GM13977 (cell line): ENCODE measurements around the gene GOLGA6L2.
"Not testable (repeated sequence)": the region's sequence is repeated elsewhere in the genome, so short reads cannot be mapped to it uniquely, and the experiment has no call there.

Experiments
- DNase-seq: peaks from one replicate; pipeline ENCODE4 v3.0.0; 2012; ENCODE audit warnings: low spot score
- in situ Hi-C: fragments of 300-500 bp; cut with MboI; formaldehyde crosslinking; loops from one replicate; pipeline ENCODE4 v1.12.0; 2022; ENCODE audit warnings: low sequenced_read_pairs, low pct_unique_long_range_greater_than_20kb, mixed read lengths, inconsistent platforms; ENCODE audit not compliant: unreplicated experiment
- TF ChIP-seq, protein P1 (sequence below): IDR thresholded peaks from 2 replicates; pipeline ENCODE4 v1.5.1; 2012; ENCODE audit warnings: mild to moderate bottlenecking, control low read depth; ENCODE audit not compliant: insufficient read depth; ENCODE audit errors: extremely low read depth, missing control alignments

Gene GOLGA6L2

DNA sequence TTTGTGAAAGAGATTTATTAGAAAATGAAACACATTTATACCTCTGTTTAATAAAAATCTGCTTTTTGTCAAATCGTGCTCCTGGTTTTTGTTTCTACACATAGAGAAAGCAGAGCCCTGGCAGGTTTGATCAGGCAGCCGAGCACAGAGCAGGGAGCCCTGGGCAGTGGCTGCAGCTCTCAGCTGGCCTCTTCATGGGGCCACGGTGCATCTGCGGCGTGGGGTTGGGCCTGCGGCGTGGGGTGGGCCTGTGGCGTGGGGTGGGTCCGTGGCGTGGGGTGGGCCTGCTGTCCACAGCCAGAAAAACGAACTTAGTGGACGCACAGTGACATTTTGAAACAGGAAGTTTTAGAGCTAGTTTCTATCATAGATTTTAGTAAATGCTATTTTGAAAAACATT is 10.6 kb downstream of the GOLGA6L2 start:
- no peak for DNase-seq
- in situ Hi-C loops, result no loop called here
- TF ChIP-seq, protein P1, sequence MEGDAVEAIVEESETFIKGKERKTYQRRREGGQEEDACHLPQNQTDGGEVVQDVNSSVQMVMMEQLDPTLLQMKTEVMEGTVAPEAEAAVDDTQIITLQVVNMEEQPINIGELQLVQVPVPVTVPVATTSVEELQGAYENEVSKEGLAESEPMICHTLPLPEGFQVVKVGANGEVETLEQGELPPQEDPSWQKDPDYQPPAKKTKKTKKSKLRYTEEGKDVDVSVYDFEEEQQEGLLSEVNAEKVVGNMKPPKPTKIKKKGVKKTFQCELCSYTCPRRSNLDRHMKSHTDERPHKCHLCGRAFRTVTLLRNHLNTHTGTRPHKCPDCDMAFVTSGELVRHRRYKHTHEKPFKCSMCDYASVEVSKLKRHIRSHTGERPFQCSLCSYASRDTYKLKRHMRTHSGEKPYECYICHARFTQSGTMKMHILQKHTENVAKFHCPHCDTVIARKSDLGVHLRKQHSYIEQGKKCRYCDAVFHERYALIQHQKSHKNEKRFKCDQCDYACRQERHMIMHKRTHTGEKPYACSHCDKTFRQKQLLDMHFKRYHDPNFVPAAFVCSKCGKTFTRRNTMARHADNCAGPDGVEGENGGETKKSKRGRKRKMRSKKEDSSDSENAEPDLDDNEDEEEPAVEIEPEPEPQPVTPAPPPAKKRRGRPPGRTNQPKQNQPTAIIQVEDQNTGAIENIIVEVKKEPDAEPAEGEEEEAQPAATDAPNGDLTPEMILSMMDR, result no peak

DNA sequence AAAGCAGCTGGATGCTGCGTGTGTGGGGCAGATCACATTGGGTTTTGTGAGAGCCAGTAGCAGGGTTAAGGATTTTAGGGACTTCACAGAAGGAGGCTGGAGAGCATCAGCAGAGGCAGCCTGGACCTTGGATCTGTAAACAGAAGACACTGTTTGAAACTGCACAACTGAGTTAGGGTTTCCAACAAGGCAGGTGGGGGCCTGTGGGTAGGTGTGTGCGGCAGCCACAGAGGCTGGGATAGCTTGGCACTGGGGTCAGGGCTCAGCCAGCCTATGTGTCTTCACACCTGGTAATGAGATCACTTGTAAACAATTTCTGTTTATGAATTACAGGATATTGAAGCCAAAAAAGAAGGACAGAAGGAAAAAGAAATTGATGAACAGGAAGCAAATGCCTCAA is 12.3 kb downstream of the GOLGA6L2 start:
- in situ Hi-C loops, DNase-seq: not testable (repeated sequence)

DNA sequence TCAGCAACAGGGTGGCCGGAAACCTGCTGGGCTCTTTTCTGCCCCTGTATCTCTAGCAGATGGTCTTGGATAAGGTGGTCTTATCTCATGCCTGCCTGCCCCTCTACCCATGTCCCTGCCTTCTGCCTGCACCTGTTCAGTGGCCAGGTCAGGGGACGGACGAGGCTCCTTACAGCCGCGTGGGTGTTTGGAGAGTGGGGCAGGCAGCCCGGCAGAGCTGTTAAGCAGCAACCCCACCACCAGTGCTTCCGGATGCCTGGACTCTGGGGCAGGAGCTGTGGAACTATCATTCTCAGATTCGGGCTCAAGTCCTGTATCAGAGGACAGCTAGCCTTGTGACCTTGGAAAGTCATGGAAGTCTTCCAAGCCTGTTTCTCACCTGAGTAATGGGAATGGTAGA is 21.7 kb downstream of the GOLGA6L2 start:
- not testable (repeated sequence) for DNase-seq

DNA sequence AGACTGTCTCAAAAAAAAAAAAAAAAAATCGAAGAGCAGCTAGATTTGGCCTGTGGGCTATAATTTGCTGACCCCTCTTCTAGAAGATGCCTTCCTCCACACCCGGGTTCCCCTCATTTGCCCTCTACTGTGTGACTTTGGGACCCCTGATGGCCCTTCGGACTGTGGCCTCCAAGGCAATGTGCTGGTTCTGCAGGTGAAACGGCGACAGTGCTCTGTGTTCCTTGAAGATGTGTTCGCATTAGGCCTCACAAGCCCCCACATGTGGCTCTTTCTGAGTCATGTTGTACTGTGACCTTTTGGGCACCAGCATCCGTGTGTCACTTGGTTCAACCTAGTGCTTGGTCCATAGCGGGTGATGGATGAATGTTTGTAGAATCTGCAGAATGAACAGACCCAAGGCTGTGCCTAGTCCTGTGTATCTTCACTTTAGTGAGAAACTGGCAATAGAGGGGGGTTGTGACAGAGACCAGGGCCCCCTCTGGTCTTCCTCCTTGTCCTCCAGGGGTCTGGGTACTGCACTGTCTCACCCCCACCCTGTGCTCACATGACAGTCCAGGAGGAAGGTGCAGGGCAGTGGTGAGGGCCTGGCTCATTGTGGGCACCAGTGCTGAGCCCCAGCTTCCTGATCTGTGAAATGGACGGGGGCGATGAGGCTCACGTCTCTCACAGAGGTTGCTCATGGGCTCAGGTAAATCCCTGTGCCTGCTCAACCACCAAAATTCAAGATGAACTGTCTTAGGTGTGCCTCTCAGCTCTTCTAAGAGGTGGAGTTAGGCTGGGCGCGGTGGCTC is 22.7 kb downstream of the GOLGA6L2 start:
- TF ChIP-seq, protein P1, result no peak
- DNase-seq, result no peak
- in situ Hi-C loops, result no loop called here

More for the DNA sequence above, 21.7 kb downstream of the GOLGA6L2 start:
- in situ Hi-C loops, result not testable (repeated sequence)

DNA sequence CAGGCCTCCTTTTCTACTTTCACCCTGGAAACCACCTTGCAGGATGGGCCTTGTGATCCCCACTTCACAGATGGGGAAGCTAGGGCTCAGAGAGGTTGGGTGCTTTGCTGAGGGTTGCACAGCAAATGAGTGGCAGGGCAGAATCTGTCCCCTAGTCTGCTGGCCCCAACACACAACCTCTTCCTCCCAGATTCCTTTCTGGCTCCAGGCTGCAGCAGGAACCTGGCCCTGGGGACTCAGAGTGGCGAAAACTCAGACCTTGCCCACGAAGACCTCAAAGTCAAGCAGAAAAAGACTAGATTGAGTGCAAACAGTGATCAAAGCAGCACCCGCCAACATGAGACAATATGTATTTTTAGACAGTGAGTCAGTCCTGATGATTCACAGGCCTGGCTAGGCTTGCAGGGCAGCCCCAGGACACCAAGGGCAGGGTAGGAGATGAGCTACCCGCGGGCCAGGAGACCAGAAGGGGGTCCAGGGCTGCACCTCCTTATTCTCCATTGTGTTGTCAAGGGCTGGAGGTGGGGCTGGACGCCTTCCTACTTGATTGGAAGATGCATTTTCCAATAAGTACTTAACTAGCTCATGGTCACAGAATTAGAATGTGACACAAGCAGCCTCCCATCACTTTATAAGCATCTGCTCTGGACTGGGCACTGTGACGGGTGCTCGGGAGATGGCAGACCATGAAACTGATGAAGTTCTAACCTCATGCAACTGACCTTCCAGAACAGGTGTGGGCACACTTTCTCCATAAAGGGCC is 23.9 kb downstream of the GOLGA6L2 start:
- no peak for DNase-seq
- in situ Hi-C loops, result no loop called here
- TF ChIP-seq, protein P1, result no peak

DNA sequence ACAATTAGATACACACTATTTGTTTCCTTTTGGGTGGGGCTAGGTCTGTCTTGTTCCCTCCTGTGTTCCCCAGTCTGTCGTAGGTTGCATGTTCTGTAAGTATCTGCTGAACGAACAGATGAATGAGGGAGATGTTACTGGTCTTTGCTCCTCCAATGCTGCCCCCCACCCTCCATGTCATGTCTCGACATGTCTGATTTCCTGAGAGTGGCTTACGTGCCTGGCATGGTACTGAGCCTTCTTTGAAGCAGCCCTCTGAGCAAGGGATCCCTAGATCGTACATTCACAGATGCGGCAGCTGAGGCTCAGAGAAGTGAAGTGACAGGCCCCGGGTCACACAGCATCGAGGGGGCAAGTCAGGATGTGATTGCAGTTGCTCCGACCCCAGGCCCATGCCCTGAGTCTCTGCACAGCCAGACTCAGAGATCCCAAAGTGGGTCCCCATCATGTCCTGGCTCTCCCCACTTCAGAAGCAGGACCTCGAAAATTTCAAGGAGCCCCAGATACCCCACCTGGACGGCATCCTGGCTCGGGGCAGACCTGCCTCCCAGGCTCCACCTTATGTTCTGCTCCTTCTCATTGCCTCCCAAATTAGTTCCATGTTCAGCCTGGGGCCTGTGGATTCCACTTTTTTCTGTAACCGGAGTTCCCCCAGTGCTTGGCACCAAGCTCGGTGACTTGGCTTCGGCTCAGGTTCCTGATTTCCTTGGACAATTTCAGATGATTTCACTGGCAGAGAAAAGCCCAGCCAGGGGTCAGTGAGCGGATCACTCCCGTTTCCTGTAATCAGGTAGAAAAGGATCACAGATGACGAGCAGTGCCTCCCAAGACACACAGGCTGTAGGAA is 24.7 kb downstream of the GOLGA6L2 start:
- in situ Hi-C loops, result no loop called here
- TF ChIP-seq, protein P1, result no peak
- DNase-seq, result no peak

DNA sequence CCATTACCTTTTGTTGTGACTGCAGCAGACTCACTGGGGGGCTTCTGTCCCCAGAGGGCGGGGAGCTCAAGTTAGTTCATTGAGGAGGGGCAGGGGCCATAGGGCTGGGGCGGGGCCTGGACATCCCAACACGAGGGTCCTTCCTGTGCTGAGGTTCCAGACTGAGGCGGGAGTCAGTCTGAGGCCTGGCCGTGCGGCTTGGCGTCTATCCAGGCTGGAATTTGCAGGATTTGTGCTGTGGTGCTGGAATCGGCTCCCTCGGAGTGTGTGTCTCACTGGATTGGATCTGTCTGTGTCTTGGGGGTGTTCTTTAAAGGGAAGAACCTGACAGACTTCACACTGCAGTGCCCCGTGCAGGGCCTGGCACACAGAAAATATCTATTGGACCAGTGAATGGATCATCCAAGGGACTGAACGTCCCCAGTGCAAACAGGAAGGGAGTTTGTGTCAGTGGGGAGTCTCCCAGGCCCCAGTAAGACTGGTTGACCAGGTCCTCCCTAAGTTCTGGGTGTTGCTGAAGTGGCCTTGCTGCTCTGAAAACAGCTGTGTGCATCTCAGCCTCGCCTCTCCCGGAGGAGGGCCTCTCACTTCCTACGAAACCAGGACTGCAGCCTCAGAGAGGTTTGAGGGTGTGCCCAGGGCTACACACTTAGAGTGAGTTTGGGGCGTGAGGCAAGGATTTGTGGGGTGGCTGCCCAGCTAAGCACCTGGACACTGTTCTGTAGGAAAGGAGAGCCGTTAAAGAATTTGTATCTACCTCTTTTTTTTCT is 26.1 kb downstream of the GOLGA6L2 start:
- TF ChIP-seq, protein P1, result no peak
- no peak for DNase-seq
- in situ Hi-C loops, result no loop called here
